ENCODE measurements around the gene UNC13C.

Gene UNC13C

DNA sequence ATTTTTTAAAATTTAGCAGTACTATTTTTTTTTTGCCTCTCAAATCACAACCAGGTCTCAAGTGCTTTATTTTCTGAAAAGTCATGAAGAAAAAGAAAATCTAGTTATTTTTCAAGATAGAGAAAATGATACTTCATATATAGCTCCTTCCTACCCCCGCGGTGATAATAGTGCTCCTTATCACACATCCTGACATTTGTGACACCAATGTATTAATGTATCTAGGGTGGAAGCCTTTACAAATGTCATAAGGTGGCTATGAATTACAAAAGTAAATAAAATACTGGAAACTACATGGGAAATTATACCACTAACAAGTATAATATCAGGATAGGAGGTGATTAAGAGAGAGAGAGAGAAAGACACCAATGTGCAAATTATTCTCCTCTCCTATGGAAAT, 582.2 kb downstream of the UNC13C start:
- no peak for DNase-seq (ENCODE audit: low read depth in 1 of 2, low spot score in 1 of 2)

DNA sequence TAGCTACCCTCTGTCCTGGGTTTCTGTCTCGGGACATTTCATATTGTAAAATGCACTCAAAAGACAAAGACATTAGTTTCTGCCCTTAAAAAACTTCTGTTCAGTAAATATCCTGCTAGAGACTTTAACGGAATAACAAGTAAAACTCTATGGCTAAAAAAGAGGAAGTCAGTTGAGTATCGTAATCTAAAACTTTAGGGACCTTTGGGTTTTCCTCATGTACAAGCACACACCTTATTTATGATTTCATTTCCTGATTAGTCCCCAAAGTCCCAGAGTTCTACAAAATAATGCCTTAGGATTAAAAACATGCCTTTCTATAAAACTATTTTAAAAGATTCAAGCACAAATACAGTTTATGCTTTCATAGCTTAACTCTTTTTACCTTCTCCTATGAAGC, 585.9 kb downstream of the UNC13C start:
- DNase-seq (ENCODE audit: low read depth in 1 of 2, low spot score in 1 of 2) = no peak

DNA sequence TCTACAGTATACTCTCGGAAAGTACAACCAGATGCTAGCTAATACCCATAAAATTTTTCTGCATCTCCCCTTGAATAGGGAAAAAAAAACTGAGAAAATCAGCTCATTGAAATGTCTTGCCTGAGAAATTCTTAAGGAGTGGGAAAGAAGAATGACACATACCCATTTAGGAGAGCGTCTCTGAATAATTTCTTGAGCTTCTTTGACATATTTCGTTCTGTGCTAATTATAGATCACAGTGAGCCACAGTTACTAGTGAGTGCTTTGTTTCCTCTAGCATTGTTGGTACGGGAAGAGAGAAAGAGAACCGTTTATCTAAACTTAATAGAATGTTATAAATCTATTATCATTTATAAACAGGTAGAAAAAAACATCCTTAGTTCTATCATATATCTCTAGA, 588.4 kb downstream of the UNC13C start:
- no peak for DNase-seq (ENCODE audit: low read depth in 1 of 2, low spot score in 1 of 2)

GRCh38 chr15:54567408-54568035, 589.3 kb downstream of the UNC13C start:
- DNase-seq (ENCODE audit: low read depth in 1 of 2, low spot score in 1 of 2) = no peak

DNA sequence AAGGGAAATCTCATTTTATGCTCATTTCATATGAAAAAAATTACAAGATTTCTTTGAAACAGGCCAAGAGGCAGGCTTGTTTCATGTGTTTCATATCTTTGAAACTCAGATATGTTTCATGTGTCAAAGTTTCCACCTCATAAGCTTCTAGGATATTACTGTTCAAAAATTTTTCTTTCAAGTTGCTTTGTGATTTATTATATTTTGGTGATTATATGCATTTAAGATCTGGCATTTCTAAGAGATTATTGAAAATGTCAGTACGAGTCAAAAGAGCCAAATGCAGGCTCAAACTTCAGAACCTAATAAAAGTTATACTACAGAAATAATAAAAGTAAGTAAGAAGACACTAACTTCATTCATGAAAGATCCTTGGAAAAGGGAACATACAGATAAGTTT, 590.1 kb downstream of the UNC13C start:
- DNase-seq (ENCODE audit: low read depth in 1 of 2, low spot score in 1 of 2) = no peak

GRCh38 chr15:54571576-54571975, 593.3 kb downstream of the UNC13C start:
- DNase-seq (ENCODE audit: low read depth in 1 of 2, low spot score in 1 of 2) = no peak

DNA sequence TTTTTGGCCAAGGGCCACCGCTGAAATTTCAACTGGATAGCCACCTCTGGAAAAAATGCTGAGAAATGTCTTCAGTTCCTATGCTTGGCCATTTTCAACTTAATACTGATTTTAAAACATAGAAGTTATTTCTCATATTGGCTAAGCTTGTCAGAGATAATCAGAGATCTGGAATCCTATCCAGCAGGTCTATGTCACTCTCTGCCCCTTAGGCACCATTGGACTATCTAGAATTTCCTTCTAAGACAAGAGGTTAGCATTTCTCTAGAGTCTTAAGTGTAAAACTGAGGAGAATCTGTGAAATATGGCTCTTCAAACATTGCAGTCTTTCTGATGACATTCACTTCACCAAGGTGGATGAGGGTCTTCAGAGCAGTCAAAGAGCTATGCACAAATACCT, 597.3 kb downstream of the UNC13C start:
- DNase-seq (ENCODE audit: low read depth in 1 of 2, low spot score in 1 of 2) = no peak

GRCh38 chr15:54576298-54576935, 598.2 kb downstream of the UNC13C start:
- no peak for DNase-seq (ENCODE audit: low read depth in 1 of 2, low spot score in 1 of 2)

- DNase-seq (ENCODE audit: low read depth in 1 of 2, low spot score in 1 of 2) = no peak
Observed at GRCh38 chr15:54577476-54578250, 599.4 kb downstream of the UNC13C start.

DNA sequence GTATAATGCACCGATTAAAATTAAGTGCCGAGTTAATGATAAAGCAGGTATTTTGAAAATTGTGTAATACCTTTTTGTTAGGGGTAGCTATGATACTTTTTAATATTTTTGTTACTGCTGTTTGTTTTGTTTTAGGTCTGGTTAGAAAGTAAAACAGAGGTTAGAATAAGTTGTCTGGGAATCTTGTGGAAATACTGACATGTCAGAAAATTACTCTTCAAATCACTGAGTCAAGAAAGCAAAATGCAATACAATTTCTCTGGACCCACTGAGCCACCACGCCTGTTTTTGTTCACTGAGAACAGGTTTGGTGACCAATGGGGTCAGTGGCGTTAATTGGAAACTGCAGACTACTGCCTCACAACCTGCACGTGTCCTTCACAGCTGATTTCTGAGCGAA, 601.6 kb downstream of the UNC13C start:
- DNase-seq (ENCODE audit: low read depth in 1 of 2, low spot score in 1 of 2) = no peak

DNA sequence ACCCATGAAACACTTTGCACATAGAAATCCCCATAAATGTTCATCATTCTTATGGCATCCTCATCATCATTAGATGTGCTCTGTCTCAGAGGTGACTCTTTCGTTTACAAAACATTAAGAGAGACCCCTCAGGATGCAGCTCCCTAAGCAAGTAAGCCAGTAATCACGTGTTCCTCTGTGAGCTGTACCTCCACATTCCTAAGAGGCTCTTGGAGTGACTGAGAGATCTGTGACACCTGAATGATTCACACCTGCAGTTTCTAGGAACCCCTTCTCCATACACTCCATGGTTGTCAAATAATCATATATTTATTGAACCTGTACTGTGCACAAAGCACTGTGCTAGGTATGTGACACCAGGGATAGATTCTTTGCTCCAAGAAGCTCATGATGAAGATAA, 602.4 kb downstream of the UNC13C start:
- DNase-seq (ENCODE audit: low read depth in 1 of 2, low spot score in 1 of 2) = no peak

DNA sequence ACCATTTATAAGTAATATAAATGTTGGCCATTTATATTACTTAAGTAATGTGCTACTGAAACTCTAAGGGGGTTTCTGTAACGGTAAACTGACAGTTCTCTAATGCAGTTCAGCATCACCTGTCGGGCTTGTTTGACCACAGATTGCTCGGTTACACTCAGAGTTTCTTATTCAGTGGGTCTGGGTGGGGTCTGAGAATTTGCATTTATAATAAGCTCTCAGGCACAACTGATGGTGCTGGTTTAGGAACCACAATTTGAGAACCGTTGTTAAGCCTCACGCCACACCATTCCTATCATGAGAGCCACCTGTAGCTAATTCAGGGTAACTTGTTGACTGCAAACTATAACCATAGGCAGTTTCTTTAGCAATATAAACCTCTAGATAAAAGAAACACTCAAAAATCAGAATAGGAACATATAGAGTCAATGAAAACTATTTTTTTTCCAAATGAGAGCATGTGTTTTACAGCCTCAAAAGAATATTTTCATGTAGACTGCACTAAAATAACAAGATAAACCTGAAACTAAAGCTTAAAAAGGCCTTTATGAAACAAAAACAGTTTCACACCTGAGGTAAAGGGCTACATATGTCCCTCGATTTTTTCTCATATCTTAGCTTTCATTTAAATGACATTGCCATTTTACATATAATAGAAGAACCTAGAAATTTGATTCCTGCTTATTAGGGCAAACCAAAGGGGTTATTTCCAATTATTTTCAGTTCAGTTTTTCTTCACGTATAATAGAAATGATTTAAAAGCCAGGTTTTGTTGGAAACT, 604.8 kb downstream of the UNC13C start:
- DNase-seq (ENCODE audit: low read depth in 1 of 2, low spot score in 1 of 2) = no peak

DNA sequence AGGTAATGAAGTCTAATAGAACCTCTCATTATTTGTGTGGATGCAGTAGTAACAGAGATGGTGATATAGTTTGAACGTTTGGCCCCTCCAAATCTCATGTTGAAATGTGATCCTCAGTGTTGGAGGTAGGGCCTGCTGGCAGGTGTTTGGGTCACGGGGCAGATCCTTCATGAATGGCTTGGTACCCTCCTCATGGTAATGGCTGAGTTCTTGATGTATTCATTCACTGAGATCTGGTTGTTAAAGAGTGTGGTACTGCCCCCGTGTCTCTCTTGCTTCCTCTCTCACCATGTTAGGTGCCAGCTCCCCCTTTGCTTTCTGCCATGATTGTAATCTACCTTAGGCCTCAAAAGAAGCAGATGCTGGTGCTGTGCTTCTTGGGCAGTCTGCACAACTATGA, 606.8 kb downstream of the UNC13C start:
- no peak for DNase-seq (ENCODE audit: low read depth in 1 of 2, low spot score in 1 of 2)

GRCh38 chr15:54594115-54594514, 615.9 kb downstream of the UNC13C start:
- DNase-seq (ENCODE audit: low read depth in 1 of 2, low spot score in 1 of 2) = no peak

DNA sequence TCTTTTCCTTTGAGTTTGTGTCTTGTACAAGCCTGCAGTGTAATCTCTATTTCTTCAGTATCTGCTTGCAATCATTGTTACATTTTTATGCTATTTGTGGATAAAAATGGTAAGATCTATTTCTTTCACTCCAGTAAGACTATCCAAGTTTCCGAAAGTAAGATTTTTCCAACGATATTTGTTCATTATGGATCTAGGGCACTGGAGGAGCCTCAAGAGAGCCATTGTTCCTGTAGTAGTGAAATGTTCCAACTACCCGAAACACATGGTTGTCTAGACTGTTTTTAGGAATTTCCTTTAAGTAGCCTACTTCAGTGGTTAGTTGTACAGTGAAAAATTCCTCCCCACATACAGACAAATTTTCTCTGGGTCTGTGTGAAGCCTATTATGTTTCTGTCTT, 621.1 kb downstream of the UNC13C start:
- DNase-seq (ENCODE audit: low read depth in 1 of 2, low spot score in 1 of 2) = no peak

DNA sequence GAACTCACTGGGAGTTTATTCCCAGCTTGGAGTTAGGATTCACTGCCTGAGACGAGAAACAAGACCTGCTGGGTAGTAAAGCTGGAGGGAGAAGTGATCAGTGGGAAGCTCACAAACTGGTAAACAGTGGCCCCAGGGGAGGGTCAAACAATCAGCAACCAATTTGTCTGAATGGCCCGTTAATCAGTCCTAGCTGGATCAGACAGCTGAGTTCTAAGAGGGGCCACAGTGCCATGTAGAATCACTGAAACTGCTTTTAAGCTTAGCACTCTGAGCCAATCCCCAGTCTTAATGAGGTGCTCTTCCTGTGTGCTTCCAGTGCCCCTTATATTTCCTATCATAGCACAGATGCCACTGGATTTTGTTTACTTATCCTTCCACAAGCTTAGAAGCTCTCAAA, 626.8 kb downstream of the UNC13C start:
- no peak for DNase-seq (ENCODE audit: low read depth in 1 of 2, low spot score in 1 of 2)

GRCh38 chr15:54605556-54605955, 627.3 kb downstream of the UNC13C start:
- DNase-seq (ENCODE audit: low read depth in 1 of 2, low spot score in 1 of 2) = no peak

GRCh38 chr15:54608876-54609835, 630.9 kb downstream of the UNC13C start:
- DNase-seq (ENCODE audit: low read depth in 1 of 2, low spot score in 1 of 2) = no peak

GRCh38 chr15:54618120-54618519, 639.9 kb downstream of the UNC13C start:
- DNase-seq (ENCODE audit: low read depth in 1 of 2, low spot score in 1 of 2) = no peak

DNA sequence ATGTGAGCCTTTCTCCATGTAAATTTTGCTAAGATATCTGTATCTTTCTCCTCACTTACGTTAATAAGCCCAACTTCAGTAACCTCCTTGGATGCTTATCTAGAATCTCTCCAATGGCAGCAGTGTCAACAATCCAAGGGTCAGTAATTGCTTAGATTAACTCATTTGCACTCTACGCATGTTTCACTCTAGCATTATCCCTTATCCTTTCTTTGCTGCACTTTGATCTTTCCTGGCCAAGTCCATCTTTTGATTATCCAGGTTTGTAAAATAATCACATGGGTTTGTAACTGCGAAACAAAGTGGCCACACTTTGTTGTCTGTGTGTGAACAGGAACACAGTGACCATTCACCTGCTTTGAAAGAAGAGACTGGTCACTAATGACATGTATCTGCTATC, 640.9 kb downstream of the UNC13C start:
- DNase-seq (ENCODE audit: low read depth in 1 of 2, low spot score in 1 of 2) = no peak

GRCh38 chr15:54620916-54621315, 642.7 kb downstream of the UNC13C start:
- no peak for DNase-seq (ENCODE audit: low read depth in 1 of 2, low spot score in 1 of 2)

All from stimulated activated CD4-positive, alpha-beta T cell treated with anti-CD3 and anti-CD28 coated beads, Interleukin-15, amount 100 ng/mL, for 1 hour (primary cell).